ENCODE measurements around the gene ARHGAP11A. TPM values are rescaled to one million over a fixed set of nuclear protein-coding genes. Genes with fewer than 3 reads are reported as not detected.

ARHGAP11A gene
- total and polyA plus RNA-seq, 2 donors (not counting 3 experiments of a cell fraction or from before 2014, with no cell fraction given), result 6.6 to 82.3 TPM

DNA sequence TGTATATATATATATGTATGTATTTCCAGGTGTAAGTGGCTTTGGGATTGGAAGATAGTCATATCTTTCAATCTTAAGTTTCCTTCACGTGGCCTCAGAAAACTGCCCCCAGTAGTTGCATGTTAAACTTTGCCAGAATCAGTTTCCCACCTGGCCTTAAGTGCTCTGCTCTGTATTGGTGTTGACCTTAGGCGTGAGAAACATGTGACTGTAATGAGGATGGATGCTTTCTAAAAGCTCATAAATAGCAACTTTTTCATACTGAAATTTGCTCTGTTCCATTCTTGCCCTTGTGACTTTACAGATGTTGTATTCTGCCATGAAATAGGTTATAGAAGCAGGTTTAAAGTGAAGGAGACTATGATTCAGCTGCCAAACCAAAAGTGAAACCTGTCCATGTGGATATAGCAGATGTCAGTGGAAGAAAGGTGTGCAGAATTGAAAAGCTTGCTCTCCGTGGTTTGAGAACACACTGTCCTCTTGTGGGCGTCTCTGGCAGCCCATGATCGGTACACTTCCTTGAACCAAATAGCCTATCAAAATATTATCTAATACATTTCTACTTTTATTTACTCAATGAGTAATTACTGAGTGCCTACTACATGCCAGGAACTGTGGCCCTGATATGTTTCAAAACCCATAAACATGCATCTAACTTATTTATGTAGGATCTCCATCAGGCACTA lies 42.0 kb downstream of the ARHGAP11A start:
- Histone ChIP-seq H3K4me3 (replicated peaks in 1 of 3; ENCODE audit: insufficient read depth in 1 of 3, low read depth in 1 of 3, low read length in 3 of 3) (no peak overlapping the region), H2AFZ (ENCODE audit: low read depth, low read length) (no peak overlapping the region), H3K9me3 (replicated peaks; ENCODE audit: control insufficient read depth, insufficient read depth, low read length) (no peaks in the 10 kb centered on the region), H3K79me2 (ENCODE audit: control insufficient read depth, insufficient read depth, low read length) (no peaks in the 10 kb centered on the region), H3K27ac (ENCODE audit: insufficient read depth, low read depth, low read length) (no peak overlapping the region), H3K9ac (replicated peaks; ENCODE audit: extremely low read depth, insufficient read depth, low read length) (no peak overlapping the region), H3K36me3 (ENCODE audit: control insufficient read depth in 2 of 2, extremely low read depth in 1 of 2, insufficient read depth in 2 of 2, low read length in 2 of 2) (peaks cover 0 to 2% of the 10 kb centered on the region in 2 experiments), H3K4me2 (ENCODE audit: insufficient read depth, low read length) (peak overlapping the region; percentile 2), H3K27me3 (ENCODE audit: control insufficient read depth in 2 of 2, insufficient read depth in 2 of 2, low read length in 2 of 2) (no peaks in the 10 kb centered on the region), H4K20me1 (replicated peaks; ENCODE audit: control insufficient read depth, extremely low read depth, insufficient read depth, low read length) (no peaks in the 10 kb centered on the region), H3K9me1 (replicated peaks; ENCODE audit: control insufficient read depth, extremely low read depth, insufficient read depth, low read length) (no peaks in the 10 kb centered on the region), H3K4me1 (ENCODE audit: control insufficient read depth, extremely low read depth, insufficient read depth, low read length) (peaks cover 7% of the 10 kb centered on the region)
- dilution Hi-C loops (cut with MboI; ENCODE audit: extremely low pct_ligation_motif_present, low sequenced_read_pairs), result no loop called here
- no TSS peak for BruUV-seq (replicated peaks)
- DNase-seq (ENCODE audit: low read depth, low spot score) (no peak), FAIRE-seq (peak; percentile 24)
- ChIA-PET POLR2A (no interaction called here), CTCF (interaction anchor here (0.6 to 9.5 kb wide), 9 partner anchors 8 to 476 kb away, joined by 3 to 226 read pairs (median 4); no protein-coding TSS in a partner anchor)
- intact Hi-C loops (cut with micrococcal nuclease), result no loop called here
- TF ChIP-seq EZH2 (IDR thresholded peaks at IDR 0.05; ENCODE audit: borderline replicate concordance, low read depth, low read length, severe bottlenecking) (no peak), POLR2AphosphoS5 (IDR thresholded peaks at IDR 0.05; ENCODE audit: insufficient read depth, low read depth, low read length) (no peak), FOS (IDR thresholded peaks at IDR 0.05; ENCODE audit: borderline replicate concordance, insufficient read depth, low read length) (no peak), POLR2A (IDR thresholded peaks at IDR 0.05; ENCODE audit: low read depth, low read length) (no peak), JUN (IDR thresholded peaks at IDR 0.05; ENCODE audit: borderline replicate concordance, insufficient read depth, insufficient read length, low read depth) (no peak)
- TF ChIP-seq, protein P1, sequence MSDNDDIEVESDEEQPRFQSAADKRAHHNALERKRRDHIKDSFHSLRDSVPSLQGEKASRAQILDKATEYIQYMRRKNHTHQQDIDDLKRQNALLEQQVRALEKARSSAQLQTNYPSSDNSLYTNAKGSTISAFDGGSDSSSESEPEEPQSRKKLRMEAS (IDR thresholded peaks at IDR 0.05; ENCODE audit: insufficient read depth, insufficient read length), result no peak

DNA sequence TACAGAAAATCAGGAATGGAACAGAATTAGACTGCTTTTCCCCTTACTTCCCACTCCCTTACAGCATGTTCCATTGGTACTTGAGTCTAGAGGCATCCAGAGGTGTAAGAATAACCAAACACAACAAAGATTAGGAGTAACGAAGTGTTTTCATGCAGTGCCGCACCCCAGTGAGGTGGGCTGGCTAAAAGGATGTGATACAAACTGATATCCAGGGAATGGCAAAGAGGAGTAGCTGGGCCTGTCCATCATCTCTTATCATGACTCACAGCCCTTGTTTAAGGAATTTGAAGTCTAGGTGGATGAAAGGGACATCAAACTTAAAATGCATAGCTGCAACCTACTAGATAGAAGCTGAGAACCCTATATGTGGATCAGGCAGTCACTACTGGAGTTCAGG lies 42.6 kb downstream of the ARHGAP11A start:
- H3K4me1 ChIP-seq (ENCODE audit: control insufficient read depth, extremely low read depth, insufficient read depth, low read length), result peaks cover 7% of the 10 kb centered on the region
- dilution Hi-C loops (cut with MboI; ENCODE audit: extremely low pct_ligation_motif_present, low sequenced_read_pairs), result no loop called here
- H3K9ac ChIP-seq (replicated peaks; ENCODE audit: extremely low read depth, insufficient read depth, low read length), result no peak overlapping the region
- FAIRE-seq (no peak), DNase-seq (ENCODE audit: low read depth, low spot score) (no peak)
- no peaks in the 10 kb centered on the region for H4K20me1 ChIP-seq (replicated peaks; ENCODE audit: control insufficient read depth, extremely low read depth, insufficient read depth, low read length)
- CTCF ChIA-PET, result interaction anchor here (1.1 to 9.5 kb wide), 6 partner anchors 9 to 340 kb away, joined by 4 to 226 read pairs (median 6); no protein-coding TSS in a partner anchor
- no peak overlapping the region for H3K4me2 ChIP-seq (ENCODE audit: insufficient read depth, low read length)
- no peak overlapping the region for H3K27ac ChIP-seq (ENCODE audit: insufficient read depth, low read depth, low read length)
- POLR2A ChIA-PET, result no interaction called here
- TF ChIP-seq JUN (IDR thresholded peaks at IDR 0.05; ENCODE audit: borderline replicate concordance, insufficient read depth, insufficient read length, low read depth), result no peak
- no peak for TF ChIP-seq POLR2AphosphoS5 (IDR thresholded peaks at IDR 0.05; ENCODE audit: insufficient read depth, low read depth, low read length)
- TF ChIP-seq, protein P2, sequence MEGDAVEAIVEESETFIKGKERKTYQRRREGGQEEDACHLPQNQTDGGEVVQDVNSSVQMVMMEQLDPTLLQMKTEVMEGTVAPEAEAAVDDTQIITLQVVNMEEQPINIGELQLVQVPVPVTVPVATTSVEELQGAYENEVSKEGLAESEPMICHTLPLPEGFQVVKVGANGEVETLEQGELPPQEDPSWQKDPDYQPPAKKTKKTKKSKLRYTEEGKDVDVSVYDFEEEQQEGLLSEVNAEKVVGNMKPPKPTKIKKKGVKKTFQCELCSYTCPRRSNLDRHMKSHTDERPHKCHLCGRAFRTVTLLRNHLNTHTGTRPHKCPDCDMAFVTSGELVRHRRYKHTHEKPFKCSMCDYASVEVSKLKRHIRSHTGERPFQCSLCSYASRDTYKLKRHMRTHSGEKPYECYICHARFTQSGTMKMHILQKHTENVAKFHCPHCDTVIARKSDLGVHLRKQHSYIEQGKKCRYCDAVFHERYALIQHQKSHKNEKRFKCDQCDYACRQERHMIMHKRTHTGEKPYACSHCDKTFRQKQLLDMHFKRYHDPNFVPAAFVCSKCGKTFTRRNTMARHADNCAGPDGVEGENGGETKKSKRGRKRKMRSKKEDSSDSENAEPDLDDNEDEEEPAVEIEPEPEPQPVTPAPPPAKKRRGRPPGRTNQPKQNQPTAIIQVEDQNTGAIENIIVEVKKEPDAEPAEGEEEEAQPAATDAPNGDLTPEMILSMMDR (IDR thresholded peaks at IDR 0.05; ENCODE audit: extremely low read depth in 1 of 2, insufficient read depth in 1 of 2, low read depth in 1 of 2, low read length in 2 of 2), result no peak
- no peak for TF ChIP-seq GATA2 (IDR thresholded peaks at IDR 0.05; ENCODE audit: insufficient read depth, insufficient read length, low read depth, low read length)
- TF ChIP-seq MYC (IDR thresholded peaks at IDR 0.05; ENCODE audit: low read depth, low read length), result no peak
- TF ChIP-seq, protein P1 (IDR thresholded peaks at IDR 0.05; ENCODE audit: insufficient read depth, insufficient read length), result no peak
- TF ChIP-seq EZH2 (IDR thresholded peaks at IDR 0.05; ENCODE audit: borderline replicate concordance, low read depth, low read length, severe bottlenecking), result no peak
- no peak for TF ChIP-seq FOS (IDR thresholded peaks at IDR 0.05; ENCODE audit: borderline replicate concordance, insufficient read depth, low read length)
- BruUV-seq (replicated peaks), result no TSS peak
- H3K79me2 ChIP-seq (ENCODE audit: control insufficient read depth, insufficient read depth, low read length), result no peaks in the 10 kb centered on the region
- H2AFZ ChIP-seq (ENCODE audit: low read depth, low read length), result no peak overlapping the region
- H3K9me1 ChIP-seq (replicated peaks; ENCODE audit: control insufficient read depth, extremely low read depth, insufficient read depth, low read length), result no peaks in the 10 kb centered on the region
- no peaks in the 10 kb centered on the region for H3K27me3 ChIP-seq (ENCODE audit: control insufficient read depth in 2 of 2, insufficient read depth in 2 of 2, low read length in 2 of 2)
- H3K9me3 ChIP-seq (replicated peaks; ENCODE audit: control insufficient read depth, insufficient read depth, low read length), result no peaks in the 10 kb centered on the region
- H3K36me3 ChIP-seq (ENCODE audit: control insufficient read depth in 2 of 2, extremely low read depth in 1 of 2, insufficient read depth in 2 of 2, low read length in 2 of 2), result peaks cover 0 to 2% of the 10 kb centered on the region in 2 experiments
- no peak overlapping the region for H3K4me3 ChIP-seq (replicated peaks in 1 of 3; ENCODE audit: insufficient read depth in 1 of 3, low read depth in 1 of 3, low read length in 3 of 3)
- intact Hi-C loops (cut with micrococcal nuclease), result no loop called here

Measured in endothelial cell of umbilical vein (primary cell).